Putamen (tissue), 1 donor: Measurements from ENCODE around the gene PLEKHN1.

Source experiments
- DNase-seq: peaks from one replicate; pipeline ENCODE4 v3.0.0-alpha.2; 2016; ENCODE audit warnings: low spot score

The PLEKHN1 gene

DNA sequence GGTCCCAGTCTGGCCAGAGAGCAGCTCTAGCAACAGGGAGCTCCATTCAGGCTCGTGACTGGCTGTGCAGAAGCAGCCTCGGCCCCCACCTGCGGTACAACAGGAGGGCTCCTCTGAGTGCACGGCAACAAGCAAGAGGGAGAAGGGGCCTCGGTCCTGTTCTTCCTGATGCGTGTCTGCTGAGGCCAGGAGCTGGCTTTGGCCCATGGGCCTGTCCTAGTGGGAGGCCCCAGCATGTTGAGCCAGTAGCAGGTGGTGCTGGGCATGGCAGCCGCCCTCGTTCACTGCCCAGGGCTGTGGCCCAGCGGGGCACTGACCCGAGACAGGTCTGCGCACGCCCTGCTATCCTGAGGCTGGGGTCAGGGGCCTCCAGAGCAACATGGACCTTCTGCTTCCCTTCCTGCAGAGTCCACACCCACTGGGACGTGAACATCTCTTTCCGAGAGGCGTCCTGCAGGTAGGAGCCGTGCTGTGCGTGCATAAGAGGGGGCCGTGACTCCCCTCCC is 35.6 kb upstream of the PLEKHN1 start:
- no peak for DNase-seq

DNA sequence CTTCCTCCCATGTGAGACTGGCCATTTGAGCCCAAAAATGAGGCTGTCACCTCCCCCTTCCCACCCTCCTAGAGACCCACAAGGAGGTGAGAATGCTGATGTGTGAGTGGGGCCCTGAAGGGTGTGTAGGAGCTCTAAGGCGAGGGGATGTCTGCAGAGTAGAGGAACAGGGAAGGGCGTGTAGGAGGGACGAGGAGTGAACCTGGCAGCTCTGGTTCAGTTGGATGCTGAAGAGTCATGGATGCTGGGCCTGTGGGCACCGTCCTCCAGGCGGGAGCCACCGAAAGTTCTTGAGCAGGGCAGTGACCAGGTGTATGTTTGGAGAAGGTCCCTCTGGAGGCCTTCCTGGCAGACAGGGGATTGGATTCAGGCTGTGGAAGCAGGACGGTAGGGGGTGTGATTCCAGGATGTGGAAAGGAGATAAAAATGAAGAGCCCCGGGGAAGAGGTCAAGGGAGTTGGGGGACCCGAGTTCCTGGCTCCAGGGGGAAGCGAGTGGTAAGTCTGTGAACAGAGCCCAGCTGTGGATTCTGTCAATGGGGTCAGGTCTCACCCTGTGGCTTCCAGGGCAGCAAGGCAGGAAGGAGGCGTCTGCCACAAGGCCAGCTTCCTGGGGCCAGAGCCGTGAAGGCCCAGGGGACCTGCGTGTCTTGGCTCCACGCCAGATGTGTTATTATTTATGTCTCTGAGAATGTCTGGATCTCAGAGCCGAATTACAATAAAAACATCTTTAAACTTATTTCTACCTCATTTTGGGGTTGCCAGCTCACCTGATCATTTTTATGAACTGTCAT is 34.7 kb upstream of the PLEKHN1 start:
- no peak for DNase-seq

DNA sequence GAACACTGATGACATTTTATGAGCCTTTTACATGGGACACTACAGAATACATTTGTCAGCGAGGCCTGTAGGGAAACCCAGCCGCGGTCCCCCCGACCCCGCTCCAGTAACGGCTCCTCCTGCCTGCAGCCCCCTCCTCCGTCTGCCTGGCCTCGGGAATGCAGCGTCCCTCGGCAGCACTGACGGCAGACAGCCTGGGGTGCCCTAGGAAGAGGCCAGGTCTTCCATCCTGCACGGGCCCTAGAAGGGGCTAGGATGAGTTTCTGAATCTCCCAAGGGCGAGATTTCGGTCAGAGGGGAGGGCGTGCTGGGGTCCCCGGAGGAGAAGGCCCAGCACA is 34.1 kb upstream of the PLEKHN1 start:
- DNase-seq, result no peak

DNA sequence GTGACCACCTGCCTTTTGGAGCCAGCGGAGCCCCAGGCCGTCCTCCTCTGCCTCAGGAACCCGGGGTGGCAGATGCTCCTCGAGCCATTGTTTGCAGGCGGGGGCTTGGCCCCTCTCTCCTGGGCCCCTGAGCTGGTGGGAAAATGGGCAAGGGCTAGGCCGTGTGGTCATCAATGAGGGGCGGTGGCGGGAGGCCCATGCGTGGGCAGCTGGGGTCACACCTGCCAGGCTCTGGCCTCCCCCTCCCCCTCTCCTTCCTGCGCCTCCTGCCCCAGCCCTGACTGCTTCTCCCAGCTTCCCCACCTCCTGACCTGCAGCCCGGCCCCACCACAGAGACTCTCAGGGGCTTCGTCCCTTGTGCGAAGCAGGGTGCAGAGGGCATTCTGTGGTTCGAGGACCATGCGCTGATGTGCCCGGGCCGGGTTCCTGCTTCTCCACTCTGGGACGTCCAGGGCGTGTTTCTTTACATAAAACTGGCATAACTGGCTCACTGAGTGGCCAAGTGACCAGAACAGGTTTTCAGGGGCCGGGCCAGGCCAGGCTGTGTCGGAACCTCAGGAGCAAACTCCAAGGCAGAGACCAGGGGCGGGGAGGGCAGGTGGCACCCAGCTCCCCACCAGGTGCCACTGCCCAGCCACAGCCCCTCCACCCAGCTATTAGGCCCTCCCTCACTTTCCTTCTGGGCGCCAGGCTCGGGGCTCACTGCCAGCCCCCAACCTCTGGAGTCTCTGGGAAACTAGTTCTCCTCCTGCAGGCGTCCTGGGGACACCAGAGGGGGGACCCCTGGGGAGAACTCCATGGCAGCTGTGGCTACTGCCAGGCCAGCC is 33.3 kb upstream of the PLEKHN1 start:
- DNase-seq, result no peak

DNA sequence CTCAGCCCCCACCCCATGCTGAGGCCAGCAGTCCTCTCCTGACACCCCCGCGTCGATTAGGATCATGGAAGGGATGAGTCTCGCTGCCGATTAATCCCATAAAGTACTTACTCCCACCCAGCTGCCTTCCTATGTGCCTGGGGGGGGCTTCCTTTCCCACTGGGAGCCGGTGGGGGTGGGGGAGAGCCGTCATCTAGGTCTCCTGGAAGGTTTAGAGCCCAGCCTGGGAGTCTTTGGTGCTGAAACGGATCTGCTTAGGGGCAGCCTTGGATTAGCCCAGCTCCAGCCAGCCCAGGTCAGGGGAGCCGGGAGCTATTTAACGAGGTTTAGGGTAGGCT is 32.7 kb upstream of the PLEKHN1 start:
- DNase-seq, result no peak

DNA sequence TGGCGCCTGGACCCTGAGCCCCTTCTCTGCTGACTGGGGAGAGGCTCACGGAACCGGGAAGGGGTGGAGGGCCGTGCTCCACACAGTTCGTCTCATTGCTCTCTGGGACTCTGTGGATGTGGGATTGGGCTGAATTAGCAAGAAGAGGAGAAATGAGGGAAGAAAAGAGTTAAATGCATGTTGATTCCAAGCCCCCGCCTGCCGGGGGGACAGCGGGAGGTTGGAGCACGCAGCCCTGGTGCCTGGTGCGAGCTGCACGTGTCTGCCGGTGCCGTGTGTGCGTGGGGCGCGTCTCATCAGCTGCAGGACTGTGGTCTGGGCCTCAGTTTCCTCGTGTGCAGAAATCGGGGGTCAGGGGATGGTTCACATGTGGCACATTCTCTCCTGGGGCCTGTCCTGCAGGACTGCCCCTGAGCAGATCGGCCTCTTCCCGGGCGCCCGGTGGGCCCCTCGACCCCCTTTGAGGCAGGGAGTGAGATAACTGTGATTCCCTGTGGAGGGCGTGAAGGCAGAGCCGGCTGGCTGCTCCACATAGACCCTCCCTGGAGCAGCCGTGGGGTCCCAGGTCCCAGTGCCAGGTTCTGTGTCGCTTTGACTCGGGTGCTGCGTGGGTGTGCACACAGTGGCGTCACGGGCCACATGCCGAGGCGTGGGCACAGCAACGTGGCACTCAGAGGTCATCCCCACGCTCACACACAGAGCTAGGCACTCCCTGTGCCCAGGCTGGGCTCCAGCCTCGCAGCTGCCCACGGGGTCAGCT is 31.1 kb upstream of the PLEKHN1 start:
- no peak for DNase-seq

DNA sequence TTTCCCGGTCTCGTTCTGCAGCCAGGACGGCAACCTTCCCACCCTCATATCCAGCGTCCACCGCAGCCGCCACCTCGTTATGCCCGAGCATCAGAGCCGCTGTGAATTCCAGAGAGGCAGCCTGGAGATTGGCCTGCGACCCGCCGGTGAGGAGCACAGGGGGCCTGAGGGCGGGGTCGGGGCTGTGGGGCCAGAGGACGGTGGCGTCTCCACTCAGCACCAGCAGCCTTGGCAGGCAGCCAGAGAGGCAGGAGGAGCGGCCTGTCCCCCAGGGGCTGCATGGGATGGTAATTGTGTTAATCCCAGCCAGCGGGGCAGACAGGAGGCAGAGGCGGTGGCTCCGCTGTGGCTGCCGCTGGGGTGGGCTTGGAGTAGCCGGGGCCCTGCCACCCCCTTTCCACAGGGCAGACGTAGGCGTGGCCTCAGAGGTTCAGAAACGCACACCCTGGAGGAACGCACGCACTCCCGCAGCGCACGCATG is 30.5 kb upstream of the PLEKHN1 start:
- DNase-seq, result no peak

DNA sequence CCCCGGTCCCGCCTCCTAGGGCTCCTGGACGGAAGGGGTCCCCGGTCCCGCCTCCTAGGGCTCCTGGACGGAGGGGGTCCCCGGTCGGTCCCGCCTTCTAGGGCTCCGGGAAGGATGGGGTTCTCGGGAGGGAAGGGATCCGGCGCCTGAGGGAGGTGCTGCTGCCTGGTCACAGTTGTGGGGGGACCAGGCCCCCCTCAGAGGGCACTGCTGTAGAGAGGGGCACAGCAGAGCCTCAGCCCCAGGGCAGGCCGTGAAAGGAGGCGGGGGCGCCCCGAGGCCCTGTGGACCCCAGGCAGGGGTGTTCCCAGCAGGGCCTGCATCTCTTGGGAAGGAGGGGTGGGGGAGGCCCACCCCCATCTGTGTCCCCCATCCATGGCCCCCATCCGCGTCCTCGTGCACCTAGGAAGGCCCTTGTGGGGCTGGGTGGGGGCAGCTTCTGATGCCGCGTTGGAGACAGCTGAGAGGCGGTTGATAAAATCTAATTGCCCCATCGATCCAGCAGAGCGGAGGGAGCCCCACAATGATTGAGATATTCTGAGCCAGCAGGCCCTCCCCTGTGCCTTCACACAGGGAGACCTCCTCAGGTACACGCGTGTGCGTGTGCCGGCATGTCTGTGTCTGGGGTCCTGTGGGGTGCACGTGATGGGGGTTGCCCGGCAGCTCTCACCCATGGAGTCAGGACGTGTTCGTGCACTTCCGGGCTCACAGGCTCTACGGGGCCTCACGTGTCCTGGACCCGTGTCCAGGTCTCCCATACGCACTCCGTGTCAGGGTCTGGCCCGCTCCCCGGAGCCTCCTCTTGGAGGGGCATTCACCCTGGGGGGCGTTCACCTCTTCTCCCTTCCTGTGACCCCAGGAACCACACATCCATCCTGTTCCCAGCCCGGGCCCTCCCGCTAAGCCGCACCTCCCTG is 29.7 kb upstream of the PLEKHN1 start:
- DNase-seq, result no peak

DNA sequence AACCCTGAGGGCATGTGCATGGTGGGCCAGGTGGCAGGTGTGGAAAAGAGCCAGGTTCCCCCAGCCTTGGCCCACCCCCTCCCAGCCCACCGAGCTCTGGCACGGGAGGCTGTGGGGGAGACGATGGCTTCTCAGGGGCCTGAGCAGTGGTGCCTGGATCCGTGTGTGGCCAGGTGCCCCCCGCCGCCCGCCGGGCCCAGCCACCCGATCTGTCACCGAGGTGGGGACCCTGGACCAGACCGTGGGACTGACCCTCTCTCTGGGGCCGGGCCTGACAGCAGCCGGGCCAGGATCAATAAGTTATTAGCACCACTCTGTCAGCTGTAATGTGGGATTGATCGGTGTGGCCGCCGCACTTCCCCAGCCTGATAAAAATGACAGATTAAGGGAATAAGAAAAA is 28.8 kb upstream of the PLEKHN1 start:
- no peak for DNase-seq

DNA sequence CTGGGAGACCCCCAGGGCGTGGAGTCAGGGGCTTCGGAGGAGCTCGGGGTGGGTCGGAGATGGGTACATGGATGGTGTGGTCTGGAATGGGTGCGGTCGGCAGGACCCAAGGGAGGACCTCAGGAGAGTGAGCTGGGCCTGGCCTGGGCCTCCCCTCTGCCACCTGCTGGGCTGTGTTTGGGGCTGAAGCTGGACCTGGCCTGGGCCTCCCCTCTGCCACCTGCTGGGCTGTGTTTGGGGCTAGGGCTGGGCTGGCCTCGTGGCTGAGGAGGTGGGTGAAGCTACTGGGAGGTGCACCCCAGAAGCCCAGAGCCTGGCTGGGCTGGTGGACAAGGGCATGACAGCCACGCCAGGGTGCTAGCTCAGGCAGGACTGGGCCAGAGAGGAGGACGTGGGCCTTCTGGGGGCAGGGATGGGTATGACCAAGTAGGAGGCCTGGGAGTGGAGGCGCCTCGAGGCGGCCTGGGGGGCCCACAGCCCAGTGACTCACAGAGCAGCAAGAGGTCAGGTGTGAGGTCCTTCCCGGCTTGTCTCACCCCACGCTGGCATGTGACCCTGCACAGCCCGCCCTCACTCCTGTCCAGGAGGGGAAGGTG is 28.1 kb upstream of the PLEKHN1 start:
- DNase-seq, result no peak

DNA sequence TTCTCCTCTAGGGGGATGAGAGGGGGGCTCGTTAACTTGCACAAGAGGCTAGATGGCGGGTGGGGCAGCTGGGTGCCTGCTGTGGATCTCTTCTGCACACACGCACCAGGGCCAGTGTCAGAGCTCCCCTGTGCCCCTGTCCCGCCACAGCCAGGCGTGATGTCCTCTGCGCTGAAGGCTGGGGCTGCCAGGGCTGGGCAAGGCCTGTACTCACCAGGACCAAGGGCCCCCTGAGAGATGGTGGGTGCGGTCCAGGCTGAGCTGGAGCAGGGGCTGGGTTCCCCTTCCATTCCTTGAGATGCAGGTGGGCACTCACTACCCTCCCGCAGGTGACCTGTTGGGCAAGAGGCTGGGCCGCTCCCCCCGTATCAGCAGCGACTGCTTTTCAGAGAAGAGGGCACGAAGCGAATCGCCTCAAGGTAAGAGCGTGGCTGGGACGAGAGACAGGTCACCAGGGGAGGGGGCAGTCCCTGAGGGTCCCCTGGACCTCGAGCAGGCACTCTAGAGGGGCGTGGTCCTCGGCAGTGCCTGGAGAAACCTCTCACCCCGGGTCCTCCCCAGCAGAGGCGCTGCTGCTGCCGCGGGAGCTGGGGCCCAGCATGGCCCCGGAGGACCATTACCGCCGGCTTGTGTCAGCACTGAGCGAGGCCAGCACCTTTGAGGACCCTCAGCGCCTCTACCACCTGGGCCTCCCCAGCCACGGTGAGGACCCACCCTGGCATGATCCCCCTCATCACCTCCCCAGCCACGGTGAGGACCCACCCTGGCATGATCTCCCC is 27.4 kb upstream of the PLEKHN1 start:
- DNase-seq, result no peak

DNA sequence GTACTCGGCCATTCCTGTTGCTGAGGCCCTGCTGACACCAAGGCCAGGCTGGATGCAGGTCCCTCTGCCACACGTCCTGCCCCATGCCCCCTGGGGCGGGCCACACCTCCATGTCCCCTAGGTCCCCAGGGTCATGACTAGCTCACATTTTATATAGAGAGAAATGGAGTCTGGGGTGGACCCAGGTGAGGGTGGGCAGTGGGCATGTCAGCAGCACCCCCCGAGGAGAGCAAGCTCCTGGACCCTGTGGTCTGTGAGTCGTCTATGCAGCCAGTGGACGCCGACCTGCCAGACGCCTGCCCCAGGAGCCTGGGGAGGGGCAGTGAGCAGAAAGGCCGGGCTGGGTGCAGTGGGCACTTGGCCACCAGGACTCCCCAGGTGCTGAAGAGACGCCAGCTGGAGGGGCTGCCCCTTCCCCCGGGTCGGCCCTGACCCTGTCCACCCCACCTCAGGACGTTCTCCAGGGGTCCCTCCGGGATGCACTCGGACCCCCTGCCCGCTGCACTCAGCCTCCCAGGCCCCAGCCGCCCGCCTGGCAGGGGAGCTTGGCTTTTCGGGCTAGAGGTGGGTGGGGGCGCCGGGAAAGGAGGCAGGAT is 26.7 kb upstream of the PLEKHN1 start:
- no peak for DNase-seq

DNA sequence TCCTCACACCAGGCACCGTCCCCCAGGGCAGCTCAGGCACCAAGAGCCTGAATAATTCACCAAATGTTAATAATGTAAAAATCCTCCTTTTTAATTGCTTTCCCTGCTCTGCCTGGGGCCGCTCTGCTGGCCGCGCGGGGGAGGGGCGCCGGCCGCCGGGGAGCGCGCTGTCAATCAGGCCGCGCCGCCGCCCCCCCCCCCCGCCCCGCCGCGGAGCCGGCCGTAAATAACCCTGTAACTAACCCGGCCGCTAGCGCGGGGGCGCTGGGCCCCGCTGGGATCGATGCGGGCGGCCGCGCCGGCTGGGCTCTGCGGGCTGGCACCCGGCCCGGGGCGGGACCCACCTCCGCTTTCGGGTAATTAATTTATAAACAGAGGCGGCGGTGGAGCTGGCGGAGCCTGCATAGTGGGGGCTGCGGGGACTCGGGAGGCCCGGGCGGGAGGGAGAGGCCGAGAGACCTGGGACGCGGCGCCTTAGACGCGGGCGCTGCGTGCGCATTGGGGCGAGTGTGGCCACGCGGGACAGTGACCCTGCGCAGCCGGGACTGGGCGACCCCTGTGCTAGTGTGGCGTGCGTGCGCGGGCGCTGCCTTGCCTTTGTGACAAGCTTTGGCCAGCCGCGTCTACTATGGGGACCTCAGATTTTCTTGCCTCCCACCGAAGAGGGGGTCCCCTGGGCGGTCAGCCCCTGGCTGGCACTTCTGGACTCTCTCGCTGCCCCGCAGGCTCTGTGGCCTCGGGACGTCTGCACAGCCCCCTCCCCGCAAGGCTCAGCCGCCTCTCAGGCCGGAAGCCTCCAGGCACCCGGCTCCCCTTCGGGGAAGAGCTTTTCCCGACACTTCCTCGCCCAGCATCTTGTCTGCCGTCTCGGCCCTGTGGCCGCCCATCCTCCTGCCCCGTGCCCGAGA is 25.9 kb upstream of the PLEKHN1 start:
- DNase-seq, result no peak

DNA sequence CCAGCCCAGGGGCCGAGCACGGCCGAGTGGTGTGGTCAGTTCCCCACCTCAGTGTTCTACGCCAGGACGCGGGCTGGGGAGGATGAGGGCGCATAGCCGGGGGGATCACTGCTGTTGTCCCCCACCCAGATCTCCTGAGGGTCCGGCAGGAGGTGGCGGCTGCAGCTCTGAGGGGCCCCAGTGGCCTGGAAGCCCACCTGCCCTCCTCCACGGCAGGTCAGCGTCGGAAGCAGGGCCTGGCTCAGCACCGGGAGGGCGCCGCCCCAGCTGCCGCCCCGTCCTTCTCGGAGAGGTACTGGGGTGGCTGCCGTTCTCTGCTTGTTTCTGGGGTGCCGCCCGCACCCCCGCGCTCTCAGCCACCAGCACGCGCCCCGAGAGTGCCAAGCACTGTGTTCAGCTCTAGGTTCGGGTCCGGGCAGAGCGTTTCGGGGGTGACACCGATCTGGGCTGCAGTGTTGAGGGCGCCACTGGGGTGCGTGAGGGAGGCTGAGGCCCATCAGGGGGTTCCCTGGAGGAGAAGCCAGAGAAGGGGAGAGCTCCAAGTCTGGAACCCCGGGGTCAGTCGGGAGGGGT is 25.2 kb upstream of the PLEKHN1 start:
- no peak for DNase-seq

DNA sequence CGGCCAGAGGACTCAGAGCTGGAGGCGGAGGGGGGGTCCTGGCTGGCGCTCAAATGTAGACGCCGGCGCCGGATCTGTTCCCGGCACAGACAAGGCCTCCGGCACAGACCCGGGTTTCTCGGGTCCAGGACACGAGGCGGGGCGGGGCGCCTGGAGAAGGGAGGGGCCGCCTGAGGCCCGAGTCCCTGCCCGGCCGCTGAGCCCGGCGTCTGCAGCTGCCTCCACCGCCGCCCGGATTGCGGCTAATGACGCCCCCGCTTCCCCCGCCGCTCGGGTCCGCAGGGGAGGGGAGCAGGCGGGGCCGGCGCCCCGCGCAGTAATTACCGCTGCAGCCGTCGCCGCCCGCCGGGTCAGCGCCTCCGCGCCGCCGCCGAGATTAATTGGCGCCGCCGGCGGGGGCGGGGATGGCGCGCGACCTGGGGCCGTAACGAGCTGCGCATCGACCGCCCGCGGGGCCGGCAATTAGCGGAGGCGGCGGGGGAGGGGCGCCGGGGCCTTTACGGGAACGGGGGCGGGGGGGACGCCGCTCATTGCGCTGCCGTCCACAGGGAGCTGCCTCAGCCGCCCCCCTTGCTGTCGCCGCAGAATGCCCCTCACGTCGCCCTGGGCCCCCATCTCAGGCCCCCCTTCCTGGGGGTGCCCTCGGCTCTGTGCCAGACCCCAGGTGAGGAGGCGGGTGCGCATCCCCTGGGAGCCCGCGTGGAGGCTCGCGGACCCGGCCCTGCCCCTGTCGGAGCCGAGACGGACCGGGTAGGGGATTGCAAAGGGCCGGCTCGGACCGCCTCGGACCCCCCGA is 24.5 kb upstream of the PLEKHN1 start:
- no peak for DNase-seq

DNA sequence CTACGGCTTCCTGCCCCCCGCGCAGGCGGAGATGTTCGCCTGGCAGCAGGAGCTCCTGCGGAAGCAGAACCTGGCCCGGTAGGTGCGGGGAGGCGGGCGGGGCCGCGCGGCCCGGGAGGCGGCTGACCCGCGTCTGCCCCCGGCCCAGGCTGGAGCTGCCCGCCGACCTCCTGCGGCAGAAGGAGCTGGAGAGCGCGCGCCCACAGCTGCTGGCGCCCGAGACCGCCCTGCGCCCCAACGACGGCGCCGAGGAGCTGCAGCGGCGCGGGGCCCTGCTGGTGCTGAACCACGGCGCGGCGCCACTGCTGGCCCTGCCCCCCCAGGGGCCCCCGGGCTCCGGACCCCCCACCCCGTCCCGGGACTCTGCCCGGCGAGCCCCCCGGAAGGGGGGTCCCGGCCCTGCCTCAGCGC is 23.9 kb upstream of the PLEKHN1 start:
- no peak for DNase-seq

DNA sequence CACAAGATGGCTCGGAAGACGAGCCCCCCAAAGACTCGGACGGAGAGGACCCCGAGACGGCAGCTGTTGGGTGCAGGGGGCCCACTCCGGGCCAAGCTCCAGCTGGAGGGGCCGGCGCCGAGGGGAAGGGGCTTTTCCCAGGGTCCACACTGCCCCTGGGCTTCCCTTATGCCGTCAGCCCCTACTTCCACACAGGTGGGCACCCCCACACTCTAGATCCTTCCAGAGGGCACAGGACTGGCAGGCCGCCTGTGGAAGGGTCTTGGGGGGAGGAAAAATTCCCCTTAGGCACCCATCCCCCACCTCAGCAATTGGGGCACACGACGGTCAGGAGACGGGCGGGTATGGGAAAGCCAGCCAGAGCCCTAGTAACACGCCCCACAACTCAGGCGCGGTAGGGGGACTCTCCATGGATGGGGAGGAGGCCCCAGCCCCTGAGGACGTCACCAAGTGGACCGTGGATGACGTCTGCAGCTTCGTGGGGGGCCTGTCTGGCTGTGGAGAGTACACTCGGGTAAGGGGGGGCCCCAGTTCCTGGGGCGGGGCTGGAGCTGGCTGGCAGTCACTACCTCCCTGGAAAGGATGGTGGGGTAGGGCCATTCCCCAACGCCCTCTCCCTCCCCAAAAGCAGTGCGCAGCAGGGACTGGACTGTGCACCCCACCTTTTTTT is 23.3 kb upstream of the PLEKHN1 start:
- DNase-seq, result no peak
